C4-2B (cell line): ENCODE measurements around the gene TTLL3.

Experiments used
- ZFX ChIP-seq: fragments of 450-650 bp; IDR thresholded peaks from 2 replicates; pipeline ENCODE4 v1.6.1; 2017
- TF ChIP-seq, protein P1 (sequence below): fragments of 450-650 bp; conservative IDR thresholded peaks from 2 replicates; pipeline ENCODE4 v1.5.1; 2017; ENCODE audit warnings: mild to moderate bottlenecking

DNA sequence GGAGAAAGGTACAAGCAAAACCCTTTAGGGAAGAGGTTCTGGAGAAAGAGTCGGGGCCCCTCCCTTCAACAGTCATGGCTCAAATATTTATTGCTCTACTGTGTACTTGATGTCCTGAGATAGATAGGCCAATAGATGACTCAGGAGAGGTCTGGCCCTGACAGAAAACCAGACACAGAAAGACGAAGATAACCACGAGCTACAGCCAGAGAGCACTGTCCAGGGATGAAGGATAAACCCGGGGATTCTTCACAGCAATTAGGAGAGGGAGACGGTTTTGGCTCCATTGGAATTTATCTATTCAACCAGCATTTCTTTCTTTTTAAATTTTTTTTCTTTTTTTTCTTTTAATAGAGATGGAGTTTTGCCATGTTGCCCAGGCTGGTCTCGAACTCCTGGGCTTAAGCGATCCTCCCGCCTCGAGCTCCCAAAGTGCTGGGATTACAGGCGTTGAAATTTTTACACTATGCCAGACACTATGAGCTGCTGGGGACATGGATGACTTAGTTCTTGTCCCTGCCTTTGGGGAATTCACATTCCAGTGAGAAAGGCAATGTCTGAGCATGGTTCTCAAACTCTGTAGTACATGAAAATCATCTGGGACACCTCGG, 74.6 kb downstream of the TTLL3 start:
- TF ChIP-seq, protein P1, sequence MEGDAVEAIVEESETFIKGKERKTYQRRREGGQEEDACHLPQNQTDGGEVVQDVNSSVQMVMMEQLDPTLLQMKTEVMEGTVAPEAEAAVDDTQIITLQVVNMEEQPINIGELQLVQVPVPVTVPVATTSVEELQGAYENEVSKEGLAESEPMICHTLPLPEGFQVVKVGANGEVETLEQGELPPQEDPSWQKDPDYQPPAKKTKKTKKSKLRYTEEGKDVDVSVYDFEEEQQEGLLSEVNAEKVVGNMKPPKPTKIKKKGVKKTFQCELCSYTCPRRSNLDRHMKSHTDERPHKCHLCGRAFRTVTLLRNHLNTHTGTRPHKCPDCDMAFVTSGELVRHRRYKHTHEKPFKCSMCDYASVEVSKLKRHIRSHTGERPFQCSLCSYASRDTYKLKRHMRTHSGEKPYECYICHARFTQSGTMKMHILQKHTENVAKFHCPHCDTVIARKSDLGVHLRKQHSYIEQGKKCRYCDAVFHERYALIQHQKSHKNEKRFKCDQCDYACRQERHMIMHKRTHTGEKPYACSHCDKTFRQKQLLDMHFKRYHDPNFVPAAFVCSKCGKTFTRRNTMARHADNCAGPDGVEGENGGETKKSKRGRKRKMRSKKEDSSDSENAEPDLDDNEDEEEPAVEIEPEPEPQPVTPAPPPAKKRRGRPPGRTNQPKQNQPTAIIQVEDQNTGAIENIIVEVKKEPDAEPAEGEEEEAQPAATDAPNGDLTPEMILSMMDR, result no peak
- TF ChIP-seq ZFX, result no peak
